ENCODE results near the gene SLC22A3. TPM values are rescaled to one million over a fixed set of nuclear protein-coding genes. Genes with fewer than 3 reads are reported as not detected.
"Not testable (repeated sequence)": the region's sequence is repeated elsewhere in the genome, so short reads cannot be mapped to it uniquely, and the experiment has no call there.

Gene SLC22A3
- total and polyA plus RNA-seq, 2 donors (not counting 1 experiment from before 2014, with no cell fraction given), result not detected

GRCh38 chr6:160368670-160369069 is 20.5 kb downstream of the SLC22A3 start:
- Mint-ChIP-seq H3K27me3 (peaks cover 37% of the 10 kb centered on the region), H3K9me3 (ENCODE audit: insufficient read depth) (peaks cover 4% of the 10 kb centered on the region), H3K4me1 (no peaks in the 10 kb centered on the region), H3K4me3 (no peak overlapping the region), H3K27ac (no peak overlapping the region)
- Histone ChIP-seq H4K20me1 (ENCODE audit: control insufficient read depth, insufficient read depth, low read length, poor library complexity, severe bottlenecking) (no peaks in the 10 kb centered on the region), H3K27me3 (replicated peaks in 1 of 4; ENCODE audit: control extremely low read depth in 1 of 4, control insufficient read depth in 3 of 4, insufficient read depth in 4 of 4, low read length in 3 of 4) (peaks cover 0 to 2% (median 0%) of the 10 kb centered on the region in 4 experiments), H3K27ac (ENCODE audit: low read length in 2 of 2) (no peak overlapping the region), H2AFZ (ENCODE audit: insufficient read depth, low read depth, low read length, poor library complexity, severe bottlenecking) (no peak overlapping the region), H3K9me3 (ENCODE audit: control extremely low read depth in 1 of 3, control insufficient read depth in 2 of 3, insufficient read depth in 1 of 3, low read length in 2 of 3) (peaks cover 0 to 9% (median 4%) of the 10 kb centered on the region in 3 donors), H3K4me1 (ENCODE audit: control insufficient read depth in 2 of 2, insufficient read depth in 2 of 2, low read length in 2 of 2) (no peaks in the 10 kb centered on the region), H3K4me3 (ENCODE audit: control extremely low read depth in 1 of 5, extremely low read depth in 1 of 5, insufficient read depth in 1 of 5, low read depth in 2 of 5, low read length in 4 of 5) (no peak overlapping the region), H3K9ac (ENCODE audit: low read length) (no peak overlapping the region), H3K79me2 (ENCODE audit: control insufficient read depth, insufficient read depth, low read length) (no peaks in the 10 kb centered on the region), H3K36me3 (replicated peaks in 1 of 2; ENCODE audit: control extremely low read depth in 1 of 2, control insufficient read depth in 1 of 2, extremely low read depth in 1 of 2, insufficient read depth in 2 of 2, low read length in 1 of 2) (no peaks in the 10 kb centered on the region), H3K4me2 (replicated peaks; ENCODE audit: low read depth, low read length, poor library complexity, severe bottlenecking) (no peak overlapping the region)
- POLR2A ChIA-PET, result no interaction called here
- CTCF ChIA-PET, result no interaction called here
- no peak for TF ChIP-seq CTCF (IDR thresholded peaks at IDR 0.05)
- TF ChIP-seq EZH2 (IDR thresholded peaks at IDR 0.05; ENCODE audit: borderline replicate concordance, insufficient read depth, low read depth, low read length, poor library complexity, severe bottlenecking), result no peak
- intact Hi-C loops (cut with micrococcal nuclease), result no loop called here
- 91% methylated on average over 4 of the region's 4 CpGs for WGBS (ENCODE audit: insufficient coverage)
- DNase-seq (no peak), ATAC-seq (ENCODE audit: low read depth) (no peak)

- H3K4me3 Mint-ChIP-seq; H3K27ac Mint-ChIP-seq; H3K4me2 ChIP-seq (replicated peaks; ENCODE audit: low read depth, low read length, poor library complexity, severe bottlenecking); H3K9me3 Mint-ChIP-seq (ENCODE audit: insufficient read depth); H3K36me3 ChIP-seq (replicated peaks in 1 of 2; ENCODE audit: control extremely low read depth in 1 of 2, control insufficient read depth in 1 of 2, extremely low read depth in 1 of 2, insufficient read depth in 2 of 2, low read length in 1 of 2); H3K4me1 ChIP-seq (ENCODE audit: control insufficient read depth in 2 of 2, insufficient read depth in 2 of 2, low read length in 2 of 2); H3K4me3 ChIP-seq (ENCODE audit: control extremely low read depth in 1 of 5, extremely low read depth in 1 of 5, insufficient read depth in 1 of 5, low read depth in 2 of 5, low read length in 4 of 5); H3K27me3 ChIP-seq (replicated peaks in 1 of 4; ENCODE audit: control extremely low read depth in 1 of 4, control insufficient read depth in 3 of 4, insufficient read depth in 4 of 4, low read length in 3 of 4); H4K20me1 ChIP-seq (ENCODE audit: control insufficient read depth, insufficient read depth, low read length, poor library complexity, severe bottlenecking); H3K9me3 ChIP-seq (ENCODE audit: control extremely low read depth in 1 of 3, control insufficient read depth in 2 of 3, insufficient read depth in 1 of 3, low read length in 2 of 3); H3K27ac ChIP-seq (ENCODE audit: low read length in 2 of 2); ATAC-seq (ENCODE audit: low read depth); DNase-seq; H2AFZ ChIP-seq (ENCODE audit: insufficient read depth, low read depth, low read length, poor library complexity, severe bottlenecking); H3K9ac ChIP-seq (ENCODE audit: low read length); POLR2A ChIA-PET; intact Hi-C loops (cut with micrococcal nuclease); H3K4me1 Mint-ChIP-seq; H3K79me2 ChIP-seq (ENCODE audit: control insufficient read depth, insufficient read depth, low read length): not testable (repeated sequence)
- WGBS (ENCODE audit: insufficient coverage), result 100% methylated on average over 2 of the region's 4 CpGs
- CTCF ChIA-PET, result interaction anchor here (0.8 kb wide), 1 partner anchor 10 kb away, joined by 3 read pairs; no protein-coding TSS in a partner anchor
- peaks cover 32% of the 10 kb centered on the region for H3K27me3 Mint-ChIP-seq
Measured at GRCh38 chr6:160373601-160374000, 25.4 kb downstream of the SLC22A3 start.
